HG02973 (cell line): Measurements from ENCODE around the gene KCNK5.

Experiments used
- ATAC-seq: cut with Tn5 transposase; IDR thresholded peaks from one replicate; pipeline ENCODE4 v1.9.1; 2021; ENCODE audit warnings: moderate library complexity; ENCODE audit not compliant: unreplicated experiment

Gene KCNK5

DNA sequence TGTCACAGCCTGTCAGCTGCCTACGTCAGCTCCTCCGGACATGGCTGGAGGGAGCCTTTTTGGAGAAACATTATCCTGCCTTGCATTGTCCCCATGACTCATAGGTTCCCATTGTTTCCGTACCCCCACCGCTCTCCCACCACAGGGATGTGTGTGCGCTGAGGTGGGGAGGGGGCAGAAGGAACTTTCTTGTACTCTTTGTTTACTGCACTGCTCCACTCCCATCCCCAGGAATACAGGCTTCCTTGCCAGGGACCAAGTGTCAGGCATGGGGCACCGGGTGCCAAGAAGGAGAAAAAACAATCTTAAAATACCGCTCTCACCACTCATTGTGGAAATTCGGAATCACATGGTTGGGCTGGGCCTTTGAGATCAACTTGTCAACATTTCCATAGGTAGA, 51.0 kb downstream of the KCNK5 start:
- ATAC-seq, result no peak

DNA sequence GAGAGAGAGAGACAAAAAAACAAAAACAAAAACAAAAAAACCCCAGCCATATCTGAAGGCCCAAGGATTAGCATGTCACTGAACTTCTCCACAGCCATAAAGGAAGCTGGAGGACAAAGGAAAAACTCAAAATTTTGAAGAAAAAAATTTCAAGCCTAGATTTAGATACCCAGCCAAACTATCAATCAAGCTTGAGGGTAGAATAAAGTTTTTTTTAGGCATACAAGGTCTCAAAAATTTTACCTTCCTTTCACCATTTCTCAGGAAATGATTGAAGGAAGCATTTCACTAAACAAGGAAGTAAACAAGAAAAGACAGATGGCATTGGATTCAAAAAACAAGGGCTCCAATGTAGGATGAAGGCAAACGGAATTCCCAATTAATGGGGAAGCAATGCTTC, 52.1 kb downstream of the KCNK5 start:
- ATAC-seq, result no peak

DNA sequence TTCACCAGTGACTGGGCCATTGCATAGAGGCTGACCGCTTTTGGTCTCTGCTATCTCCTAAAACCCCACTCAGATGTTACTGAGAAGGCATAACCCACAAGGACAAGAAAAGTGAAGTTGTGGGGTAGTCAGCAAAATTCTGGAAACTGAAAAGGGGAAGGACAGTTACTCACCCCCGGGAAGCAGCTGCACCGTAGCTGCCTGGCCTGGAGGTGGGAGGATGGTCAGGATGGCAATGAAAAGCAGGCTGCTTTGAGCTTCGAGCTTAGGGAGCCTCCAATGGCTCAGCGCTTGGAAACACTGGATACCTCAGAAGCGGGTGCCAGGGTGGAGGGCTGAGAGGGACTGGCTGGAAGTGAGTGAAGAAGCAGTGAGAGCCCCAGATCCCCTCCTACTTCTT, 56.0 kb downstream of the KCNK5 start:
- ATAC-seq, result no peak

DNA sequence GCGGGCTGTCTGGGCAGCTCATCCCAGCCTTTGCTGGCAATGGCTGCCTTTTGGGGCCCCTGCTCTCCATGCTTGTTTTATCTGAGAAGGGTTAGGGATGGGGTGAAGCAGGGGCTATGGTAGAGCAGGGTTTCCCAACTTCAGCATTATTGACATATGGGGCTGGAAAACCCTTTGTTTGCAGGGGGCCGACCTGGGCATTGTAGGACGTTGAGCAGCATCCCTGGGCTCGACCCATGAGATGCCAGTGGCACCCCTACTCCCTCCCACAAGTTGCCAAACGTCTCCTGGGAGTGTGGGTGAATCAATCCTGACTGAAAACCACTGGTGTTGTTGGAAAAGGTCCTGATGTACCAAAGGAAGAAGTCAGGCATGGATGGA, 56.9 kb downstream of the KCNK5 start:
- ATAC-seq, result no peak

DNA sequence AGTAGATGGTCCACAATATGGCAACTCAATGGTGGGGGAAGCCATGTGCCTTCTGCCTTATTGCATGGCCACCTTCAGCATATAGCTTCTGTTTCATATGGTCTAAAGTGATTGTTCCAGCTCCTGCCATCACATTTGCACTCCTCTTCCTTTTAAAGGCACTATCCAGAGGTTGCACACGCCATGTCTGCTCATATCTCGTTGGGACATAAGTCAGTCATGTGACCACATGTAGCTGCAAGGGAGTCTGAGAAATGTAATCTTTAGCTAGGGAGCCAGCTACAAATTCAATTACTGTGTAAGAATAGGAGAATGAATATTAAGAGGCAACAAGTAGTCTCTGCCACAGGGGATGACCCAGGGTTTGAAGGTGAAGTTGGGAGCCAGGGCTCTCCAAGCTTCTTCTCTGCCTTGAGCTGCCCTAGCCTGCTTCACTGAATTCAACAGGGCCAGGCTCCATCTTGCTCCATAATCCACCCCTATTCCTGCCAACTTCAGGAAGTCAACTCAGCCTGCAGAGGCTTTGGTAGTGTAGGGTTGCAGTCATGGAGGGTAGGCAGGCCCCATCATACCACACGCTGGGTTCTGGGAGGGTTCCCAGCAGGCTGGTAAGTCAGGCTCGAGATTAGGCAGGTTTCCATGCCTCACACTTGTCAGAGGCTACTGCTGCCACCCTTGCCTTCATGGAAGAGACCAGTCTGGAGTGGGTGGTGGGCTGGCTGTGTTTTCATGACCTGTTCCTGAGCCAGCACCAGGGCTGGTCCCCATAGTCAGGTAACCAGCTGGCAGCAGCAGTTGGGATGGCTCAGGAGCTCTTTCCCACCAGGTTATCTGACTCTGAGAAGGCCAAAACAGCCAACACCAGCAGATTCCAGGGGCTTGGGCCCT, 57.5 kb downstream of the KCNK5 start:
- no peak for ATAC-seq

DNA sequence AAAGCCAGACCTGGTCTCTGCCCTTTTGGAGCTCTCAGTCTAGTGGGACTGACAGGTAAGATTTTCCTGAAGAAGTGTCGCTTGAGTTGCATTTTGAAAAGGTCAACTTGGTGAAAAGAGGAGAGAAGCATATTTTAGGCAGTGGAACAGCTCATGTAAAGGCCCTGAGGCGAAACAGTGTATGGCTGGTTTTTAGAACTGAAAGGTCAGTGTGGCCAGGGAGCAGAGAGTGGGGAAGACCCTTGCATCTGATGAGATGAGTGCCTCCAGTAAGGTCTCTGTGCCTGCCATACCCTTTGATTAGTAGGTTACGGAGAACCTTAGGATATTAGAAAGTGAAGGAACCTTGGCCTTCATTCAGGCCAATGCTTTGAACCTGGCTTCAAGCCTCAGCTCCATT, 58.4 kb downstream of the KCNK5 start:
- no peak for ATAC-seq

DNA sequence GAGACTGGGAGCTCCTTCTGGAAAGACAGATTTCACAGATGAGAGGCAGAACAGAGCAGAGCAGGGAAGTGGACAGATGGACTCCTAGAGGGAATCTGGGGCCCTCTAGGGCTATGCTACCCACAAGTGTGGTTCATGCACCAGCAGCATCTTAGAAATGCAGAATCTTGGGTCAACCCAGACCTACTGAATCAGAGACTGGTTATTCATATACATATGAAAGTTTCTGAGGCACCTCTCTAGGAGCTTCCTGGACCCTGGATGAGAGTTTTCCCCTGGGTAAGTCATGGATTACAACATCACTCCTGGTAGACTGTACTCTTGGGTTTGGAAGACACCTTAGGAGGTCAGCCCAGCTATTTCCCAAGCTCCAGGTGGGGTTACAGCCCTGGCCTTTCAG, 58.9 kb downstream of the KCNK5 start:
- no peak for ATAC-seq

DNA sequence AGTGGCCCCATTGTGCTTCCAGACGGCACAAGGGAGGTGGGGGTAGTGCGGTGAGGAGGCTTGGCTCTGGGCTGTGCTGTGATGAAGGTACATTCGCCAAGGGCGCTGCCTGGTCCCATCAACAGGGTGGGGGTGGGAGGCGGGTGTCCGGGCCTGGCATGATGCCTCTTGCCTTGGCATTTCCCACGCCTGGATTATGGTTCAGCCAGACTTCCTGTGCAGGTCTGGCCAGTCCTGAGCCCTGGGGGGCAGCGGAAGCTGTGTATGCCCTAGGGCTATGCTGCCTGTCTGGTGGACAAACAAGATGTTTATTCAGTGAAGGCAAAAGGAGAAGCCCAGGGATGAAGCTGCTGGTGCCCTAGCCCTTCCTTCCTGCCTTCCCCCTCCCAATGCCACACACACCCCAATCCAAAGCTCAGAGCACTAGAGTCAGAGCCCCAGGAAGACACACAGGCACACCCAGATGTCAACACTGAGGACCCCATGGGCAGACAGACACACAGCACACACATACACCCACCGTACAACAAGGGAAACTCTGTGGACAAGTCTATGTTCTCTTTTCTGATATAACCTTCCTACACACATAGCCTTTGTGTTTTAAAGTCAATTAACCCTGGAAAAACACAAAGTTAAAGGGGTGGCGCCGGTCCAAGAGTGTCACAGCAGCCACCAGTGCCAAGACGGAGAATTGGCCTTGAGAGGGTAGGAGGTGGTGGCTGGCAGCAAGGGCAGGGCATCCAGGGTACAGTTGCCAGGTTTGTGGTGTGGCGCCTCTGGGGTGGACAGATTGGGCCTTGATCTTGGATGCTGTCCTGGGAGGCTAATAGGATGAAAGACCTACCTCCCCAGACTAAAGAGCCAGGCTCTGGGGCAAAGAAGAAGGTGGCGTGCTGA, 59.6 kb downstream of the KCNK5 start:
- ATAC-seq, result no peak

DNA sequence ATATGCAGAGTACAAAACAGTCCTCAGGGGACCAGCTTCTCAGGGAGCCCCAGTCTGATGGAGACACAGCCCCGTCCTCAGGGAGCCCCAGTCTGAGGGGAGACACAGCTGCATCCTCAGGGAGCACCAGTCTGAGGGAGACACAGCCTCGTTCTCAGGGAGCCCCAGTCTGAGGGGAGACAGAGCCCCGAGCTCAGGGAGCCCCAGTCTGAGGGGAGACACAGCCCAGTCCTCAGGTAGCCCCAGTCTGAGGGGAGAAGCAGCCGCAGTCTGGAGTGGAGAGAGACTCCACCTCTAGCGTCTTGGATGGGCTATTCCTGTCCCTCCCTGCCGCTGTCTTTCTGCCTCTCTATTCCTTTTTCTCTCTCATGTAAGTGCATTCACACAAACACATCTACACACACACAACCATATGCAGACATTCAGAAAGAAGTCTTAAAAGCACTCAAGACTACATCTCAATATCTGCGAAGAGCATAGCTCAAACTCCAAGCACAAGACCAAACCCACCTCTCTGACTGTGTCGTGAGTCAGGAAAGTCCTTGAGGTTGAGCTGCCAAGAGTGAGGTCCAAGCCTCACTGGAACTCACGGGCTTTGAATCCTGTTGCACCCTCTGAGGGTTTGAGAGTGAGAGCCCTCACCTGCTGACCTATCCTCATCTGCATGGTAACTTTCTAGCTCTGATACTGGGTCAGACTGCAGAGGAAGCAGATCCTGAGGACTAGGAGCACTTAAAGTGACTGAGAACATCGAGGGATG, 61.2 kb downstream of the KCNK5 start:
- no peak for ATAC-seq

DNA sequence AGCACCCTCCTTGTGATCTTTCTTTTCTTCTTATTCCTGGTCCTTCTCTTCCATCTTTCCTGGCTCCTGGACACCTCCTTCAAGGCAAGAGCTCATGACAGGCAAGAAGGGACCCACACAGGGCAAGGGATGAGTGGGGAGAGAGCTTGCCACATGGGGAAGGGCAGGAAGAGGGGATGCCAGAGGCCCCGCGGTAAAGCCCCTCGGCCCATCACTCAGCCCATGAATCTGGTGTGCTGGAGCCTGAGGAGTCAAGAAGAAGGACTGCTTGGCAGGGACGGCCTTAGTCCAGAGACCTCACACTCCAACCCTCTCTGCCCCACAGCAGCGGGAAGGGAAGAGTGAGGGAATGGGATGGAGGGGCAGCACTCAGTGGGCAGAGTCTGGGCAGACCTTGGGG, 62.0 kb downstream of the KCNK5 start:
- ATAC-seq, result no peak

DNA sequence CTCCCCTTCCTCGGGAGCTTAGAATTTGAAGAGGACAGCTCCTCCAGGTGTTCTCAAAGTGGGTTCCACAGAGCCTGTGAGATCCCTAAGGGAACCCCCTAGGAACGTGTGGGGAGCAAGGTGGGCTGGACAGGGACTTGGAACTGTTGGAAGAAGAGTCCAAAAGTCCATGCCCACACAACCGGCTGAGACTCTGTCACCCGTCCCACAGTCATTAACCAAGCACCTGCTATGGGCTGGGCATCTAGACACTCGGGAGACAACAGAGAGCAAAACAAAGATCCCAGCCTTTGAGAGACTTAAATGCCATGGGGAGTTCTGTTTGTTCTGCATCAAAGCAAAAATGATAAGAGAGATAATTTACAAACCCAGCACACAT, 62.4 kb downstream of the KCNK5 start:
- no peak for ATAC-seq

DNA sequence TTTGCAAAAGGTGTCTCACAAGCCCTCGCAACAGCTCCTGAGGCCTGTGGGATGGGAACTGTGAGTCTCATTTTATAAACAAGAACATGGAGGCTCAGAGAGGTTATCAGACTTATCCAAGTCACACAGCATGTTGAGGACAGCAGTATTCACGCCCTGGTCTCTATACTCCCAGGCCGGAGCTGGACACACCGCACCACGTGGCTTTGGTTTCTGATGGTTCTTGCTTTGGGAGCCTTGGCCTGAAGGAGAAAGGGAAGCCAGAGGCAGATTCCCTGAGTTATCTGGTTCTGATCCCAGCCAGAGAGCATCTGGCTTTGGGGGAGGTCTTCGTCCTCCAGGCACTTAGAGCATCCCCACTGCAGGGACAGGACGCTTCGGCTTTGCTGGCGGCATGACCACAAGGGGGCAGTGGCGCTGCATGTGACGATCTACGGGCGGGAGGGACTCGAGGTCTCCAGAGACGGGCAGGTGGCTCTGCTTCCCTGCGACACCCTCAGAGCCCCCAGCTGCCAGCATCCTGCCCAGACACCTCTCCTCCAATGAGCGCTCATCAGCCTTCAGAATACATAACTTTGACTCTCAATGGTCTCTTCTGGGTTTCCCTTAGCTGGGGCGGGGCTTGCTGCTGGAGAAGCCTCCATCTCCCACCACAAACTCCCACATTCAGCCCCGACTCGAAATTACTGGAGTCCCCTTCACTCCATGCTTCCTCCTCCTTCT, 62.9 kb downstream of the KCNK5 start:
- no peak for ATAC-seq

DNA sequence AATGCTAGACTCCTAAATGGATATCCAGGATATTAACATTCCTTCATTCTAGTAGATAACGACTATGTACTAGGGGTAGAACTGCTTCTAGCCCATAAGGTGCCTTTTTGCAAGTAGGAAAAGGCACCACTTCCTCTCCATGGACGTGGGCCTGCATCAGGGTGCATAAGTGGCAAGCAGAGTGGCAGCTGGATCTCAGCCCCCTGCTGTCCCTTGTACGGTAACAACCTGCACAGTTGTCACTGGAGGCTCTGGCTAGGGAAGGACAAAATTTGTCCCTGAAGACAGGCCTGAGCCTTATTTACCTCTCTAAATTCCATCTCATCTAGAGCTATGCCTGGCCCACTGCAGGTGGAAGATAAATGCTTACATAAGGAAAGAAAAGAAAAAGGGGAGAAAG, 71.8 kb downstream of the KCNK5 start:
- no peak for ATAC-seq

DNA sequence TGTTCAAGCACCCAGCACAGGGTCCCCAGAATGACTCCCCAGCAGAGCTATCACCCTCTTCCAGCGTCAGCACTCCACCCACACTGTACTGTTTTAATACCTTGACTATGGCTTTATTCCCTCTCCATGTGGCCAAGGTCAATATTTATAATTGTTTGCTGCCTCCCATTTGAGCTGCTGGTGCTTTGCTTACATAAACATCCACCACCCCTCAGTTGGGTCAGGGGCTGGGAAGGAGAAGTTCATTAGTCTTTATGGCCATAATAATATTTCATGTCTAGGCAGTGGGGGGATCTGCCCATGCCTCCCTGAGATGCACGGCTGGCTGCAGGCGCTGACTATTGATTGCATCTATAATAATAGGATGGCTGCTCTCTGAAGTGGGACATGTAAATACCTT, 72.5 kb downstream of the KCNK5 start:
- ATAC-seq, result no peak

DNA sequence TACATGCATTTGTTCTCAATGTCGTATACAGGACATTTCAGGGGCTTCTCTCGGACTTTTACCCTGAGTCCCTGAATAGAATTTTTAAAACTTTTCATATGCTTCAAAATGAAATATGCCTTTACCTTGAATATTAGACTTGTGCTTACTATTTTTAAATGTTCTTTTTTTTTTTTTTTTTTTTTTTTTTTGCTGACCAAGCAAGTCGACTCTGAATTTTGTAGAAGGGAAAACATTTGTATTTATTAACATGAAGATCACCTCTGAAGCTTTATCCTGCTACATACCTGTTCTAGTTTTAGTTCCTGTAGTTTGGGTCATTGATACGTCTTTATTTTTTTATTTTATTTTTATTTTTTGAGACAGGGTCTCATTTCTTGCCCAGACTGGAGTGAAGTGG, 74.6 kb downstream of the KCNK5 start:
- ATAC-seq, result no peak

DNA sequence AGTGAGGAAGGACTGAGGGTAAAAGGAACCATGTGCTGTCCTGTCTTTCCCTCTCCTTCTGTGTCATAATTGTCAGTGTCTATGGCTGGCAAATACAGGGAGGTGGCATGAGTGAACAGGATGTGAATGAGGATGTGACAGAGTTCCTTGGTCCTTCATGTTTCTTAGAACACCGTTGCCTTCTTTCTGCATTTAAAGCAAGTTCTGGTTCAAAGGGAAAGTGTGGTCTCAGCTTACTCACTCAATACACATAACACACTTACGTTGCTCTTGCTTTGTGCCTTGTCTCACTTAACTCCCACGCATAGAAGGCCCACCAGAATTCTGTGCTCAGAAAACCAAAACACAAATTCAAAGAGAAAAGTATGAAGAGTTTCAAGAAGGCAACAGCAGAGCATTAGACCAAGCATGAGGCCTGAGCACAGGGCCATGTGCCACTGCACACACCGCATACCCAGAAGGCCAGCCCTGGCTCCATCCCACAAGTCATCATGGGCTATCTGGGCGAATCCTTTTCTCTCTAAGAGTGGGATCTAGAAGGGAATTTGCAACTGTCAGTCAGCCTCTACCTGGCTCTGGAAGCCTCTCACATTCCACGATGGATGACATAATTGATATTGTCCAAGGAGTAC, 75.4 kb downstream of the KCNK5 start:
- ATAC-seq, result no peak

DNA sequence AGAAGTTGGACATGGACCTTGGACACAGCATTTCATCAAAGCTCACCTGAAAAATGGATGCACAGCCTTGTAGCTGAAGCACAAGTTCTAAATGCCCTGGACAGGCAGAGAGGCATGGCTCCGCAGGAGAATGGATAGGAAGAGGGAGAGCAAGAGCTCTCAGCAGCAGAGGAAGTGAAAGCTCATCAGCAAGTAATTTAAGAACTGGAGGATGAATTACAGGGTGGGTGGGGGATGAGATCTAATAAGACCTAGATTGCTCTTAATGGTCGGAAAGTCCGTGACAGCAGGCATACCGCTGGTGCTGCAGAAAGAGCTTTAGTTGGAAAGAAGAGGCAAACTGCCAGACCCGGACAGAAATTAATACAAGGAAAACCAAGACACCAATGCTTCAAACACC, 77.0 kb downstream of the KCNK5 start:
- ATAC-seq, result no peak

DNA sequence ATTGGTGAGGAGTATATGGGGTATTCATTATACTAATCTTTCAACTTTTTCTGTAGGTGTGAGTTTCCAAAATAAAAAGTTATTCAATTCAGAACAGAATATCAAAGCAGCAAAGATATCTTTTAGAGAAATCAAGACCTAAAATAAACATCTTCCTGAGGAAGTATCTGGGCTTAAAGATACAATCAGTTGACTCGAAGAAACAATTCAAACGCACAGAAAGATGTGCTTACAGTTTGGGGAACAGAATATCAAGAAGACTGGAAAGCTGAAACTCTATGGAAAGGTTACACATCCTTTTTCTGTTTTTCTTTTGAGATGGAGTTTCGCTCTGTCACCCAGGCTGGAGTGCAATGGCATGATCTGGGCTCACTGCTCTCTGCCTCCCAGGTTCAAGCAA, 78.1 kb downstream of the KCNK5 start:
- ATAC-seq, result no peak

DNA sequence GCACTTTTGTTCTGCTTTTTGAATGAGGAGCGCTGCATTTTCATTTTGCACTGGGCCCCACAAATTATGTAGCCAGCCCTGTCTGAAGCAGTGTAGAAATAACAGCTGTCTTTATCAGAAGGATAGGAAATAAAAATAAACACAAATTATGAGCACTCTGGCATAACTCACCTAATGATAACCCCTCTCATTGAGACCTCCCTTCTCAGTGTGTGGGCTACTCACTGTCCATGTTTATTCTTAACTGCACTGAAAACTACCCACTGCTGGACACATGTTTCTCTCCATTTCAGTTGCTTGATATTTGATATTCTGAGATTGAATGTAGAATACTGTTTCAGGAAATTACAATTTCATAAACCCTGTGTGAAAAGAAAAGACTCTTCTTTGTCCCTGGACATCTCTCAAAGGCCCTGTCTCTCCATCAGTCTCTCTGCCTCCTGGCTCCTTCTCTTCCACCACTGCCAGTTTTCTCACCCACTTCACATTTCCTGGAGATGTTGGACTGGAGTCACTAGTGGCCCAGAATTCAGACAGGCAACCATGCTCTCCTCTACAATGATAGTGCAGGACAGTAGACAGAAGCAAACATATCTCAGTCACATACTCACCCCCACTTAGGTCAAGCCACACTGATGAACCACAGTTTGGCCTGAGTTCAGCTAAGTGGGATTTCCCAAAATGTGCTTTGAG, 84.6 kb downstream of the KCNK5 start:
- no peak for ATAC-seq
